Trophoblast cell (in vitro differentiated cells and primary cell): ENCODE measurements around the gene MRTFA.
A peak's percentile ranks its signal among the peaks of the same experiment; 100 is the strongest.

Experiments
- DNase-seq, 2 donors: peaks; one replicate each; pipeline ENCODE4 v3.0.0-alpha.2; 2016
- H2AFZ ChIP-seq: 2 replicates; pipeline ENCODE4 v1.6.1; 2013; ENCODE audit warnings: low read length, moderate library complexity, mild to moderate bottlenecking; ENCODE audit not compliant: insufficient read depth, poor library complexity
- H2AK5ac ChIP-seq: 2 replicates; pipeline ENCODE4 v1.6.1; 2013; ENCODE audit warnings: mild to moderate bottlenecking, low read length
- H2BK120ac ChIP-seq: 2 replicates; pipeline ENCODE4 v1.6.1; 2013; ENCODE audit warnings: low read length, mild to moderate bottlenecking, moderate library complexity; ENCODE audit not compliant: insufficient read depth, poor library complexity
- H2BK12ac ChIP-seq: 2 replicates; pipeline ENCODE4 v1.6.1; 2013; ENCODE audit warnings: mild to moderate bottlenecking, low read length, moderate library complexity
- H2BK5ac ChIP-seq: 2 replicates; pipeline ENCODE4 v1.6.1; 2013; ENCODE audit warnings: low read length, low read depth, moderate library complexity, mild to moderate bottlenecking; ENCODE audit not compliant: poor library complexity
- H3K14ac ChIP-seq: 2 replicates; pipeline ENCODE4 v1.6.1; 2013; ENCODE audit warnings: mild to moderate bottlenecking, low read length
- H3K18ac ChIP-seq: 2 replicates; pipeline ENCODE4 v1.6.1; 2013; ENCODE audit warnings: mild to moderate bottlenecking, low read length
- H3K23ac ChIP-seq: 2 replicates; pipeline ENCODE4 v1.6.1; 2013; ENCODE audit warnings: low read length
- H3K27ac ChIP-seq: 2 replicates; pipeline ENCODE4 v1.5.1; 2013; ENCODE audit warnings: low read depth, mild to moderate bottlenecking, inconsistent platforms, low read length, moderate library complexity
- H3K27me3 ChIP-seq: 2 replicates; pipeline ENCODE4 v1.6.1; 2013; ENCODE audit warnings: inconsistent platforms, mild to moderate bottlenecking, low read length, moderate library complexity; ENCODE audit not compliant: insufficient read depth
- H3K36me3 ChIP-seq, 2 experiments: 1 replicate in 1 of 2; 2 replicates in 1 of 2; pipeline ENCODE4 v1.6.1; 2013; ENCODE audit warnings: low read length in 2 of 2, mild to moderate bottlenecking in 2 of 2, moderate library complexity in 1 of 2; ENCODE audit not compliant: insufficient read depth in 2 of 2, control insufficient read depth in 1 of 2
- H3K4ac ChIP-seq: 2 replicates; pipeline ENCODE4 v1.6.1; 2013; ENCODE audit warnings: low read depth, mild to moderate bottlenecking, low read length, moderate library complexity
- H3K4me1 ChIP-seq, 2 experiments: 1 replicate in 1 of 2; 2 replicates in 1 of 2; pipeline ENCODE4 v1.6.1; 2013; ENCODE audit warnings: low read length in 2 of 2, mild to moderate bottlenecking in 2 of 2, moderate library complexity in 1 of 2; ENCODE audit not compliant: insufficient read depth in 2 of 2, control insufficient read depth in 1 of 2
- H3K4me2 ChIP-seq: 2 replicates; pipeline ENCODE4 v1.6.1; 2013; ENCODE audit warnings: inconsistent platforms, mild to moderate bottlenecking, low read length, moderate library complexity
- H3K4me3 ChIP-seq: 2 replicates; pipeline ENCODE4 v1.5.1; 2013; ENCODE audit warnings: mild to moderate bottlenecking, low read depth, low read length, inconsistent platforms
- H3K79me1 ChIP-seq: one replicate; pipeline ENCODE4 v1.6.1; 2013; ENCODE audit warnings: low read length
- H3K79me2 ChIP-seq: 2 replicates; pipeline ENCODE4 v1.6.1; 2013; ENCODE audit warnings: low read length, mild to moderate bottlenecking; ENCODE audit not compliant: control insufficient read depth, insufficient read depth, poor library complexity
- H3K9ac ChIP-seq: 2 replicates; pipeline ENCODE4 v1.6.1; 2013; ENCODE audit warnings: mild to moderate bottlenecking, low read length
- H3K9me3 ChIP-seq: 2 replicates; pipeline ENCODE4 v1.6.1; 2013; ENCODE audit warnings: low read depth, mild to moderate bottlenecking, control low read depth, inconsistent platforms, low read length; ENCODE audit not compliant: insufficient read depth
- H4K12ac ChIP-seq: 2 replicates; pipeline ENCODE4 v1.6.1; 2013; ENCODE audit warnings: low read depth, mild to moderate bottlenecking, low read length, moderate library complexity
- H4K8ac ChIP-seq: 2 replicates; pipeline ENCODE4 v1.6.1; 2013; ENCODE audit warnings: low read depth, mild to moderate bottlenecking, low read length, moderate library complexity
- H4K91ac ChIP-seq: one replicate; pipeline ENCODE4 v1.6.1; 2013; ENCODE audit warnings: low read depth, mild to moderate bottlenecking, low read length, moderate library complexity
- WGBS: extraction: QIAGEN DNeasy Blood & Tissue Kit; methylation state at CpG from one replicate; pipeline ENCODE4 v1.1.7; 2013; ENCODE audit warnings: missing lambda C conversion rate; ENCODE audit not compliant: insufficient read length, insufficient coverage; ENCODE audit errors: extremely low coverage; 5-methylcytosine and 5-hydroxymethylcytosine counted together

Gene MRTFA

GRCh38 chr22:40443732-40444131 is 192.8 kb downstream of the MRTFA start:
- H3K27ac ChIP-seq, result no peak overlapping the region
- no peaks in the 10 kb centered on the region for H3K27me3 ChIP-seq
- no CpG with 5 or more reads among the region's 4 CpGs for WGBS
- peaks cover 3 to 6% of the 10 kb centered on the region in 2 experiments for H3K36me3 ChIP-seq
- no peak overlapping the region for H4K8ac ChIP-seq
- no peak overlapping the region for H3K9ac ChIP-seq
- H3K4me2 ChIP-seq, result no peak overlapping the region
- H3K23ac ChIP-seq, result no peak overlapping the region
- peaks cover 1% of the 10 kb centered on the region for H3K79me2 ChIP-seq
- no peaks in the 10 kb centered on the region for H3K9me3 ChIP-seq
- H2AK5ac ChIP-seq, result no peak overlapping the region
- no peak overlapping the region for H4K12ac ChIP-seq
- no peak overlapping the region for H2BK12ac ChIP-seq
- H3K4me3 ChIP-seq, result no peak overlapping the region
- H2BK120ac ChIP-seq, result no peak overlapping the region
- H3K18ac ChIP-seq, result no peak overlapping the region
- H3K4me1 ChIP-seq, result peaks cover 0 to 2% of the 10 kb centered on the region in 2 experiments
- H3K79me1 ChIP-seq, result no peaks in the 10 kb centered on the region
- no peak overlapping the region for H3K4ac ChIP-seq
- no peak overlapping the region for H2BK5ac ChIP-seq
- H2AFZ ChIP-seq, result no peak overlapping the region
- H3K14ac ChIP-seq, result no peak overlapping the region
- H4K91ac ChIP-seq, result no peak overlapping the region
- no peak for DNase-seq

- Histone ChIP-seq H3K9ac (no peak overlapping the region), H3K23ac (no peak overlapping the region), H2AFZ (no peak overlapping the region), H3K4me2 (no peak overlapping the region), H3K79me2 (peaks cover 1% of the 10 kb centered on the region), H3K27me3 (no peaks in the 10 kb centered on the region), H2BK12ac (no peak overlapping the region), H3K4me1 (peaks cover 2 to 11% of the 10 kb centered on the region in 2 experiments), H3K36me3 (peaks cover 3 to 6% of the 10 kb centered on the region in 2 experiments), H3K4me3 (no peak overlapping the region), H3K14ac (no peak overlapping the region), H4K8ac (no peak overlapping the region), H4K91ac (no peak overlapping the region), H3K9me3 (no peaks in the 10 kb centered on the region), H3K4ac (no peak overlapping the region), H2AK5ac (no peak overlapping the region), H2BK5ac (no peak overlapping the region), H3K79me1 (no peaks in the 10 kb centered on the region), H3K27ac (no peak overlapping the region), H2BK120ac (no peak overlapping the region), H4K12ac (no peak overlapping the region), H3K18ac (no peak overlapping the region)
- no CpG with 5 or more reads among the region's 5 CpGs for WGBS
- DNase-seq, result peak in 1 of 2 donors; percentile 71
These were observed 194.6 kb downstream of the MRTFA start for GRCh38 chr22:40441761-40442390.

DNA sequence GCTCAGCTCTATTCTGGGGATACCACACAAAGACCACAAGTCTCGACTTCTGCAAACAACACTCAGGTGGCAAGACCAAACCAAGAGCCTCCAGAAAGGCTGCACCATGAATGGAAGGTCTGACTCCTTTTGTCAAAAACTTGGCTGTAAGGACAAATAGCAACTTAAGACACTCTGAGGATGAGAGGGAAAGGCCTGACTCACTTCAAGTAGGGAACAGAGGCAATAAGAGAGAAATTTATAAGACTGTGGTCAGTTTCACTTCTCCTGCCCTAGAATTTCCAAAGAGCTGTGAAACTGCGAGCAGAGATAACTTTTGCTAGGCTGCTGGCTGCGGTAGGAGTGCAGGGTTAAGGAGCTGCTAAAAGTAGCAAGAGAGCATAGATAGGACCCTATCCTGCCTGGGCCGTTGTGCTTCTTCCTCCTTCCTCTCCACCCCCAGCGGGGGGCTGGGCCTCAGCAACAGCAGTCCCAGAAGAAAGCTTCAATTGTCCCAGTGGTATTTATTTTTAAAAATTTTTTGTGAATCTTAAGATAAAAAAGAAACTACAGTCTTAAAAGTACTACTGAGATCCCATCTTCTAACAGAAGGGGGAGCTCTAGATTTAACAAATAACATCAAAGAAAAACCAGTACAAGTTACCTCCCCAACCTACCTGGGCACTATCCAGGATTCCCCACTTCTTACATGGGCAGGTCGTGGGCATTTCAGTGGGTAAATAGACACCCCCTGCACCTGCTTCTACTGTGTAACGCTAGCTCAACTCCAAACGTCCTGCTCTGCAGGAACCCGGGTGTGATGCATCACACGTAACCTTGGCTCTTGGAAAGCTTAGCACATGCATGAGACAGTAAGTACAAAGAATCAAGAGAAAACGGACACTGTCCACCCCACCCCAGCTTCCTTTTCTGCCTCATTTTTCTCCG is 199.8 kb downstream of the MRTFA start:
- no peak overlapping the region for H3K18ac ChIP-seq
- peak overlapping the region; percentile 10 for H2AFZ ChIP-seq
- no peak overlapping the region for H3K23ac ChIP-seq
- H3K79me2 ChIP-seq, result peaks cover 1% of the 10 kb centered on the region
- peaks cover 12 to 18% of the 10 kb centered on the region in 2 experiments for H3K36me3 ChIP-seq
- no CpG with 5 or more reads among the region's 12 CpGs for WGBS
- no peak overlapping the region for H3K14ac ChIP-seq
- no peak overlapping the region for H3K4me3 ChIP-seq
- H3K4me1 ChIP-seq, result peaks cover 2 to 11% of the 10 kb centered on the region in 2 experiments
- H4K12ac ChIP-seq, result no peak overlapping the region
- no peak overlapping the region for H2BK5ac ChIP-seq
- H3K4ac ChIP-seq, result peak overlapping the region; percentile 54
- peak overlapping the region; percentile 75 for H4K8ac ChIP-seq
- no peaks in the 10 kb centered on the region for H3K79me1 ChIP-seq
- H2AK5ac ChIP-seq, result no peak overlapping the region
- no peak overlapping the region for H3K4me2 ChIP-seq
- H3K9me3 ChIP-seq, result no peaks in the 10 kb centered on the region
- no peak overlapping the region for H2BK120ac ChIP-seq
- H4K91ac ChIP-seq, result no peak overlapping the region
- no peaks in the 10 kb centered on the region for H3K27me3 ChIP-seq
- H3K27ac ChIP-seq, result peak overlapping the region; percentile 17
- DNase-seq, result peak in 1 of 2 donors; percentile 77
- peak overlapping the region; percentile 19 for H2BK12ac ChIP-seq
- H3K9ac ChIP-seq, result no peak overlapping the region

GRCh38 chr22:40434745-40435144 is 201.8 kb downstream of the MRTFA start:
- H3K27me3 ChIP-seq, result no peaks in the 10 kb centered on the region
- H3K4me1 ChIP-seq, result peaks cover 2 to 9% of the 10 kb centered on the region in 2 experiments
- H3K27ac ChIP-seq, result no peak overlapping the region
- no peak for DNase-seq
- H3K23ac ChIP-seq, result no peak overlapping the region
- no peak overlapping the region for H4K91ac ChIP-seq
- H3K4me2 ChIP-seq, result no peak overlapping the region
- no peaks in the 10 kb centered on the region for H3K9me3 ChIP-seq
- no peak overlapping the region for H2AK5ac ChIP-seq
- no peak overlapping the region for H2BK5ac ChIP-seq
- peak overlapping the region; percentile 38 for H3K18ac ChIP-seq
- no peak overlapping the region for H3K4ac ChIP-seq
- no peak overlapping the region for H4K8ac ChIP-seq
- no peak overlapping the region for H3K9ac ChIP-seq
- no CpG with 5 or more reads among the region's 5 CpGs for WGBS
- H2AFZ ChIP-seq, result no peak overlapping the region
- peaks cover 20 to 27% of the 10 kb centered on the region in 2 experiments for H3K36me3 ChIP-seq
- peaks cover 1% of the 10 kb centered on the region for H3K79me2 ChIP-seq
- H3K79me1 ChIP-seq, result no peaks in the 10 kb centered on the region
- H2BK120ac ChIP-seq, result no peak overlapping the region
- H3K4me3 ChIP-seq, result no peak overlapping the region
- H2BK12ac ChIP-seq, result no peak overlapping the region
- H3K14ac ChIP-seq, result no peak overlapping the region
- H4K12ac ChIP-seq, result no peak overlapping the region
